Hippocampal formation (tissue), 2 donors: ENCODE data around the gene DYTN.
"Not testable (repeated sequence)": the region's sequence is repeated elsewhere in the genome, so short reads cannot be mapped to it uniquely, and the experiment has no call there.

ENCODE experiments used
- DNase-seq, 2 donors: peaks; one replicate each; lab custom pipeline; 2025; lab: John Stamatoyannopoulos, UW

The DYTN gene

GRCh38 chr2:206718296-206718695 lies at the start of gene DYTN:
TSS of gene DYTN (minus strand) at chr2:206718396. CDS start at chr2:206718279, 117 bp downstream.
- DNase-seq, result no peak

- no peak for DNase-seq
Observed at GRCh38 chr2:206766057-206766930, 48.1 kb upstream of the DYTN start.

GRCh38 chr2:206765242-206766056 lies 47.3 kb upstream of the DYTN start, which contains the start of the genes FASTKD2 and MDH1B:
TSS of gene FASTKD2 (plus strand) at chr2:206765606. CDS start at chr2:206766694, 1,088 bp downstream.
TSS of gene MDH1B (minus strand) at chr2:206765328. CDS start at chr2:206765271, 57 bp downstream.
- DNase-seq, result peak; percentile 82 to 86

GRCh38 chr2:206764673-206765241 lies 46.6 kb upstream of the DYTN start:
- DNase-seq, result no peak

- no peak for DNase-seq
Observed at GRCh38 chr2:206756816-206757215, 38.6 kb upstream of the DYTN start.

- DNase-seq, result no peak
Observed at GRCh38 chr2:206740800-206741199, 22.6 kb upstream of the DYTN start.

GRCh38 chr2:206739271-206739670 lies 21.1 kb upstream of the DYTN start:
- DNase-seq, result no peak

GRCh38 chr2:206736935-206737334 lies 18.7 kb upstream of the DYTN start:
- no peak for DNase-seq

GRCh38 chr2:206733341-206733740 lies 15.1 kb upstream of the DYTN start:
- no peak for DNase-seq

GRCh38 chr2:206728277-206729199 lies 10.3 kb upstream of the DYTN start:
- peak in 1 of 2 donors; percentile 23 for DNase-seq

- DNase-seq, result no peak
Observed at GRCh38 chr2:206727287-206727686, 9.1 kb upstream of the DYTN start.

GRCh38 chr2:206723288-206723687 lies 5.1 kb upstream of the DYTN start:
- DNase-seq, result no peak

- DNase-seq, result no peak
Observed at GRCh38 chr2:206721256-206721920, 3.2 kb upstream of the DYTN start.

GRCh38 chr2:206716623-206717022 lies 1.6 kb downstream of the DYTN start:
- DNase-seq, result no peak

GRCh38 chr2:206715183-206715582 lies 3.0 kb downstream of the DYTN start:
- not testable (repeated sequence) for DNase-seq

GRCh38 chr2:206713746-206714145 lies 4.5 kb downstream of the DYTN start:
- DNase-seq, result no peak

GRCh38 chr2:206708286-206708685 lies 9.9 kb downstream of the DYTN start:
- DNase-seq, result no peak

GRCh38 chr2:206707164-206707701 lies 11.0 kb downstream of the DYTN start:
- no peak for DNase-seq

- DNase-seq, result no peak
Observed at GRCh38 chr2:206701952-206702605, 16.1 kb downstream of the DYTN start.

- DNase-seq, result no peak
Observed at GRCh38 chr2:206700156-206700555, 18.0 kb downstream of the DYTN start.
